Activated B cell treated with CpG ODN at 0.5 μM for 24 hours (primary cell): Measurements from ENCODE around the gene BANP. TPM values are rescaled to one million over a fixed set of nuclear protein-coding genes. Genes with fewer than 3 reads are reported as not detected.
"Not testable (repeated sequence)": the region's sequence is repeated elsewhere in the genome, so short reads cannot be mapped to it uniquely, and the experiment has no call there.

Source experiments
- ATAC-seq: fragments of 200-7000 bp; cut with Tn5 transposase; one replicate; pipeline ENCODE4 v1.10.0; 2021; ENCODE audit warnings: low read depth, mild to moderate bottlenecking, moderate library complexity
- CTCF ChIA-PET: fragments of 350-600 bp; sonication (Branson Sonifier 250); formaldehyde crosslinking; loops from one replicate; lab custom pipeline; 2021; ENCODE audit warnings: antibody characterized with exemption; lab: Charles Lee
- POLR2A ChIA-PET: fragments of 350-600 bp; sonication (Branson Sonifier 250); formaldehyde crosslinking; loops from one replicate; lab custom pipeline; 2021; ENCODE audit warnings: antibody characterized with exemption; lab: Charles Lee
- DNase-seq: peaks from one replicate; pipeline ENCODE4 v3.0.0; 2022
- H3K27ac Mint-ChIP-seq: one replicate; pipeline ENCODE4 v1.8.0; 2020; ENCODE audit warnings: mixed read lengths
- H3K27me3 Mint-ChIP-seq: one replicate; pipeline ENCODE4 v1.8.0; 2021; ENCODE audit warnings: mixed read lengths
- H3K36me3 Mint-ChIP-seq: one replicate; pipeline ENCODE4 v1.8.0; 2021; ENCODE audit warnings: low read depth, mixed read lengths
- H3K4me1 Mint-ChIP-seq: one replicate; pipeline ENCODE4 v1.8.0; 2021; ENCODE audit warnings: mixed read lengths
- H3K4me3 Mint-ChIP-seq: one replicate; pipeline ENCODE4 v1.8.0; 2020; ENCODE audit warnings: mild to moderate bottlenecking, mixed read lengths
- H3K9me3 Mint-ChIP-seq: one replicate; pipeline ENCODE4 v1.8.0; 2020; ENCODE audit warnings: mixed read lengths
- intact Hi-C: fragments of 100-400 bp; cut with micrococcal nuclease; formaldehyde crosslinking; loops from one replicate; pipeline ENCODE4 v1.15.1; 2024
- total RNA-seq: library from RNA; stranded (reverse); gene quantifications from 2 replicates; pipeline ENCODE4 v1.2.3, GENCODE V29; 2022
- TF ChIP-seq, protein P1 (sequence below): fragments of 200-600 bp; IDR thresholded peaks from one replicate; pipeline ENCODE4 v1.8.0; 2022; ENCODE audit warnings: antibody characterized with exemption, mild to moderate bottlenecking

The BANP gene
- total RNA-seq, 1 donor from 2014 or later: 72.3 TPM

DNA sequence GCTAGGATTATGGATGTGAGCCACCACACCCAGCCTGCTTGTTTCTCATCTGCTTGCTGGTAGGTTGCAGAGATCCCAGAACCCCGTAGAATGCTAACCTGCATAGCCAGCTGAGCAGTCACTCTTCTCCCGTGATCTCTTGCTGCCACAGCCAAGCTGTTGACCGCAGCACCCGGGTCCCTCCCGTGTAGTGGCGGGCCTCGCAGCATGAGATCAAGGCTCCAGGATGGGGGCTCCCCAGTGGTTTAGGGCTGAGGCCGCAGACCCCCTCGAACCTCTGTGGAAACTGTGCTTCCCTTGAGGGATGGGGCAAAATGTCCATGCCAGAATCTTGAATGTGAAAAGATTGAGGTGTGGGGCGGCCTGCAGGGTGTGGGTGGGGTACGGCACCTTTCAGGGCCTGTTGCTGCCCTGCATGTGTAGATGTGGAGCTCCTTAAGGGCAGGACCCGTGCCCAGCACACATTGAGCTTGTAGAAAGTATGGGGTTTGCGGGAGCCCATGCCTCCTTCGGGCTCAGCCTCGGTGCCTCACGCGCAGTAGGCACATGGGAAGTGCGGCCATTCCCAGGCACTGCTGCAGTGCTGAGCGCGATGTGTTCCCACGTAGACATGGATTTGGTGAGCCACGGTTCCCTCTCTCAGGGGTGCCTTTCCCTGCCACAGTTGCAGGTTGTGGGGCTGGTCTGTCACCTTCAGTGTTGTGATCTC lies 99.9 kb downstream of the BANP start:
- TF ChIP-seq, protein P1, sequence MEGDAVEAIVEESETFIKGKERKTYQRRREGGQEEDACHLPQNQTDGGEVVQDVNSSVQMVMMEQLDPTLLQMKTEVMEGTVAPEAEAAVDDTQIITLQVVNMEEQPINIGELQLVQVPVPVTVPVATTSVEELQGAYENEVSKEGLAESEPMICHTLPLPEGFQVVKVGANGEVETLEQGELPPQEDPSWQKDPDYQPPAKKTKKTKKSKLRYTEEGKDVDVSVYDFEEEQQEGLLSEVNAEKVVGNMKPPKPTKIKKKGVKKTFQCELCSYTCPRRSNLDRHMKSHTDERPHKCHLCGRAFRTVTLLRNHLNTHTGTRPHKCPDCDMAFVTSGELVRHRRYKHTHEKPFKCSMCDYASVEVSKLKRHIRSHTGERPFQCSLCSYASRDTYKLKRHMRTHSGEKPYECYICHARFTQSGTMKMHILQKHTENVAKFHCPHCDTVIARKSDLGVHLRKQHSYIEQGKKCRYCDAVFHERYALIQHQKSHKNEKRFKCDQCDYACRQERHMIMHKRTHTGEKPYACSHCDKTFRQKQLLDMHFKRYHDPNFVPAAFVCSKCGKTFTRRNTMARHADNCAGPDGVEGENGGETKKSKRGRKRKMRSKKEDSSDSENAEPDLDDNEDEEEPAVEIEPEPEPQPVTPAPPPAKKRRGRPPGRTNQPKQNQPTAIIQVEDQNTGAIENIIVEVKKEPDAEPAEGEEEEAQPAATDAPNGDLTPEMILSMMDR: no peak
- Mint-ChIP-seq H3K9me3 (no peaks in the 10 kb centered on the region), H3K36me3 (peaks cover 42% of the 10 kb centered on the region), H3K27me3 (no peaks in the 10 kb centered on the region), H3K4me3 (no peak overlapping the region), H3K4me1 (peaks cover 35% of the 10 kb centered on the region), H3K27ac (no peak overlapping the region)
- DNase-seq: no peak
- no peak for ATAC-seq
- intact Hi-C loops: no loop called here
- ChIA-PET POLR2A (no interaction called here), CTCF (no interaction called here)

DNA sequence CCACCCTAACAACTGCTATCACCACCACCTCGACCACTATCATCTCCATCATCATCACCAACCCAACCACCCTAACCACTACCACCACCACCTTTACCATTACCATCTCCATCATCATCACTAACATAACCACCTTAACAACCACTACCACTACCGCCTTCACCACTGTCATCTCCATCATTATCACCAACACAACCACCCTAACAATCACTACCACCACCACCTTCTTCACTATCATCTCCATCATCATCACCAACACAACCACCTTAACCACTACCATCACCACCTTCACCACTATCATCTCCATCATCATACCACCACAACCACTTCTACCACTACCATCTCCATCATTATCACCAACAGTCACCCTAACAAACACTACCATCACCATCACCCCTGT lies 101.4 kb downstream of the BANP start:
- peaks cover 43% of the 10 kb centered on the region for H3K36me3 Mint-ChIP-seq
- no peak overlapping the region for H3K4me3 Mint-ChIP-seq
- DNase-seq (no peak), ATAC-seq (no peak)
- H3K27me3 Mint-ChIP-seq: no peaks in the 10 kb centered on the region
- POLR2A ChIA-PET: interaction anchor here (0.9 kb wide), 1 partner anchor 16 kb away, joined by 9 read pairs; no protein-coding TSS in a partner anchor
- H3K9me3 Mint-ChIP-seq: no peaks in the 10 kb centered on the region
- TF ChIP-seq, protein P1: no peak
- CTCF ChIA-PET: no interaction called here
- intact Hi-C loops: no loop called here
- no peak overlapping the region for H3K27ac Mint-ChIP-seq
- peaks cover 21% of the 10 kb centered on the region for H3K4me1 Mint-ChIP-seq

DNA sequence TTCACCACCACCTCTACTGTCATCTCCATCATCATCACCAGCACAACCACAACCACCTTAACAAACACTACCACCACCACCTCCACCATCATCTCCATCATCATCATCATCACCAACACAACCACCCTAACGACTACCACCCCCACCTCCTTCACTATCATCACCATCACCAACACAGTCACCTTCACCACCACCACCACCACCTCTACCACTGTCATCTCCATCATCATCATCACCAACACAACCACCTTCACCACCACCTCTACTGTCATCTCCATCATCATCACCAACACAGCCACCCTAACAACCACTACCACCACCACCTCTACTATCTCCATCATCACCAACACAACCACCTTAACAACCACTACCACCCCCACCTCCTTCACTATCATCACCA lies 102.2 kb downstream of the BANP start:
- intact Hi-C loops, CTCF ChIA-PET: not testable (repeated sequence)

DNA sequence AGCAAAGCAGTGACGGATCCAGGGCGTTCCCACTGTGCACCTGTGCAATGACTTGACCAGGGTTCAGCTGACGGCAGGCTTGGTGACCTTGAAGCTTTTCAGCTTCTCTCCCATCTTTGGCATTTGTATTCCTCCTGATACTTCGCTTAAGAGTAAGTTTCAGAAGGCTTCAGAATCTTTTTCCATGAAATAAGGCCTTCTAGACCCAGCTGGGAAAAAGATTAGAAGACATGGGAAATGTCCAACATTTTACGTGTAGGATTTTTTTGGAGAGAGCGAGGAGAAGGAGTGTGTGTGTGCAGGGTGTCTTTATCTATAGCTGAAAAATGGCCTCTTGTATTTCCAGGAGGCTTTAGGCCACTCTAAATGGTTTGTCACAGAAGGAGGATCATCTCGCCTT lies 104.1 kb downstream of the BANP start:
- POLR2A ChIA-PET: no interaction called here
- intact Hi-C loops: no loop called here

More for the DNA sequence above, 102.2 kb downstream of the BANP start:
- H3K4me3 Mint-ChIP-seq, POLR2A ChIA-PET, DNase-seq, H3K27me3 Mint-ChIP-seq, H3K9me3 Mint-ChIP-seq, ATAC-seq, H3K27ac Mint-ChIP-seq: not testable (repeated sequence)
- H3K36me3 Mint-ChIP-seq: peaks cover 39% of the 10 kb centered on the region
- peaks cover 13% of the 10 kb centered on the region for H3K4me1 Mint-ChIP-seq

DNA sequence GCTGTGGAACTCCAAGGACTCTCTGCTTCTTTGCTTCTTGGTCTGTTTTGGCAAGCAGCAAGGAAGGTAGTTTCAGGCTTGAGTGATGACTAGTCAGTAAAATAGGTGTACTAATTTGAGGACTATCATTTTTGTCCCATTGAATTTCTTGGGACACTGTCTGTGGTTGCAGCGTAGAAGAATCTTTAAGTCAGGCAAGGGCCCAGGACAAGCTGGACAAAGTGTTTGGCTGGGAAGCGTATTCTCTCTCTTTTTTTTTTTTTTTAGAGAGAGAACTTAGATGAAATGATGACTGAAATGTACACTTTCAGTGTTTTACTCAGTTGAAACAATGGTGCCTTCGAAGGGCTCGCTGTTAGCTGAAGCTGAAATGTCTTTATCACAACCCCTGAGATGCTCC lies 105.0 kb downstream of the BANP start:
- ChIA-PET POLR2A (interaction anchor here (0.6 kb wide), 1 partner anchor 299 kb away, joined by 3 read pairs; no protein-coding TSS in a partner anchor), CTCF (no interaction called here)
- no peaks in the 10 kb centered on the region for H3K9me3 Mint-ChIP-seq
- ATAC-seq: no peak
- intact Hi-C loops: no loop called here
- peaks cover 34% of the 10 kb centered on the region for H3K36me3 Mint-ChIP-seq
- no peak overlapping the region for H3K4me3 Mint-ChIP-seq
- TF ChIP-seq, protein P1: no peak
- H3K4me1 Mint-ChIP-seq: no peaks in the 10 kb centered on the region
- H3K27me3 Mint-ChIP-seq: no peaks in the 10 kb centered on the region
- no peak overlapping the region for H3K27ac Mint-ChIP-seq
- no peak for DNase-seq

More for the DNA sequence above, 104.1 kb downstream of the BANP start:
- no peak for DNase-seq
- no peak for ATAC-seq
- no peaks in the 10 kb centered on the region for H3K4me1 Mint-ChIP-seq
- TF ChIP-seq, protein P1: no peak
- peaks cover 33% of the 10 kb centered on the region for H3K36me3 Mint-ChIP-seq
- no peaks in the 10 kb centered on the region for H3K27me3 Mint-ChIP-seq
- no peaks in the 10 kb centered on the region for H3K9me3 Mint-ChIP-seq
- CTCF ChIA-PET: no interaction called here
- H3K27ac Mint-ChIP-seq: no peak overlapping the region
- no peak overlapping the region for H3K4me3 Mint-ChIP-seq
